Gastroesophageal sphincter (tissue), 3 donors: ENCODE results near the gene FLVCR1.

Experiments
- EP300 ChIP-seq: sonication (generic); formaldehyde crosslinking; IDR thresholded peaks from one replicate; pipeline ENCODE4 v1.6.1; 2017; ENCODE audit warnings: antibody characterized with exemption, mild to moderate bottlenecking
- POLR2A ChIP-seq, 2 donors: fragments of 450-650 bp; IDR thresholded peaks; one replicate each; pipeline ENCODE4 v1.6.1; 2017; ENCODE audit warnings: antibody characterized with exemption in 2 of 2, mild to moderate bottlenecking in 2 of 2, moderate library complexity in 1 of 2
- TF ChIP-seq, protein P1 (sequence below), 4 experiments: fragments of 200-600 bp in 2 of 4; fragments of 450-650 bp in 2 of 4; sonication (generic) in 1 of 4; IDR thresholded peaks; one replicate each; pipeline ENCODE4 v1.5.1; 2017 to 2019; ENCODE audit warnings: antibody characterized with exemption in 4 of 4, mild to moderate bottlenecking in 2 of 4, moderate library complexity in 2 of 4

DNA sequence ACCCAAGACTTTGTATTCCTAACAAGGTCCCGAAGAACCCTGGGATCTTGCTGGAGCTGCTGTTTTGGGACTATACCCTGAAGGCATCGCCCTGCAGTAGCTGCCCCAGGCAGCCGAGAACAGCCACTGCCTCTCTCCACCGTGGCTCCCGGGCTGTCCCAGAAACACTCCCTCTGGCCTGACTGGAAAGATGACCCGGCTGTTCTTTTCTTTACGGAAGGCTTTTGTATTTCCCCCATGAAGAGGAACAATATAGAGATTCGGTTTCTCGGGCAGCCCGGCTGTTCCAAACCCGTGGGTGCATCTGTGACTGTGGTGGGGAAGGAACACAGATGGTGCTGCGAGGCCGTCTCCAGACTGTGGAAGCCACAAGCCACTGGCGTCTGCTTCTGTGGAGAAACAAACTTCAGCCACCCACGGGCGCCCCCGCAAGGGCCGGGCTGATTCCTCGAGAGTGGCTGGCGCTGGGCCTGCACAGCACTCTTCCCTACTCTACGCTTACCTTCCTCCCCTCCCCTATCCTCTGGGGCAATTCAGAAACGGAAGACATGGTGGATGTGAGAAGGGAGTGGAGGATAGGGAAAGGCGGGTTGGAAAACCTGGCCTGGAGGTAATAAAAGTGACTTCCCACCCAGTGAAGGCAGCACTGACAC lies 58.5 kb downstream of the FLVCR1 start:
- TF ChIP-seq, protein P1, sequence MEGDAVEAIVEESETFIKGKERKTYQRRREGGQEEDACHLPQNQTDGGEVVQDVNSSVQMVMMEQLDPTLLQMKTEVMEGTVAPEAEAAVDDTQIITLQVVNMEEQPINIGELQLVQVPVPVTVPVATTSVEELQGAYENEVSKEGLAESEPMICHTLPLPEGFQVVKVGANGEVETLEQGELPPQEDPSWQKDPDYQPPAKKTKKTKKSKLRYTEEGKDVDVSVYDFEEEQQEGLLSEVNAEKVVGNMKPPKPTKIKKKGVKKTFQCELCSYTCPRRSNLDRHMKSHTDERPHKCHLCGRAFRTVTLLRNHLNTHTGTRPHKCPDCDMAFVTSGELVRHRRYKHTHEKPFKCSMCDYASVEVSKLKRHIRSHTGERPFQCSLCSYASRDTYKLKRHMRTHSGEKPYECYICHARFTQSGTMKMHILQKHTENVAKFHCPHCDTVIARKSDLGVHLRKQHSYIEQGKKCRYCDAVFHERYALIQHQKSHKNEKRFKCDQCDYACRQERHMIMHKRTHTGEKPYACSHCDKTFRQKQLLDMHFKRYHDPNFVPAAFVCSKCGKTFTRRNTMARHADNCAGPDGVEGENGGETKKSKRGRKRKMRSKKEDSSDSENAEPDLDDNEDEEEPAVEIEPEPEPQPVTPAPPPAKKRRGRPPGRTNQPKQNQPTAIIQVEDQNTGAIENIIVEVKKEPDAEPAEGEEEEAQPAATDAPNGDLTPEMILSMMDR (IDR thresholded peaks at IDR 0.05), result no peak
- TF ChIP-seq EP300 (no peak), POLR2A (IDR thresholded peaks at IDR 0.05) (no peak)
